Naive thymus-derived CD4-positive, alpha-beta T cell (primary cell): Measurements from ENCODE around the gene DUSP6. TPM values are rescaled to one million over a fixed set of nuclear protein-coding genes. Genes with fewer than 3 reads are reported as not detected.
"Not testable (repeated sequence)": the region's sequence is repeated elsewhere in the genome, so short reads cannot be mapped to it uniquely, and the experiment has no call there.

Source experiments
- ATAC-seq: fragments of 150-1000 bp; cut with Tn5 transposase; 2 replicates; pipeline ENCODE4 v1.10.0; 2021; ENCODE audit warnings: mild to moderate bottlenecking, moderate library complexity
- CTCF ChIA-PET: fragments of 350-600 bp; sonication (Branson Sonifier 250); formaldehyde crosslinking; loops from one replicate; lab custom pipeline; 2021; ENCODE audit warnings: antibody characterized with exemption; lab: Charles Lee
- POLR2A ChIA-PET: fragments of 350-600 bp; sonication (Branson Sonifier 250); formaldehyde crosslinking; loops from one replicate; lab custom pipeline; 2021; ENCODE audit warnings: antibody characterized with exemption, inconsistent platforms; lab: Charles Lee
- DNase-seq, 9 donors: peaks; one replicate each; pipeline versions ENCODE4 v3.0.0 to v3.0.0-alpha.2; 2020 to 2022; ENCODE audit warnings: mixed read lengths in 1 of 9
- H3K27ac ChIP-seq: one replicate; pipeline ENCODE4 v1.7.0; 2013; ENCODE audit warnings: mild to moderate bottlenecking, low read depth, low read length, moderate library complexity
- H3K27me3 ChIP-seq, 2 donors: one replicate each; pipeline ENCODE4 v1.7.0; 2013; ENCODE audit warnings: low read length in 2 of 2, mild to moderate bottlenecking in 2 of 2, moderate library complexity in 2 of 2; ENCODE audit not compliant: control insufficient read depth in 2 of 2, insufficient read depth in 2 of 2
- H3K36me3 ChIP-seq, 3 experiments: 1 replicate in 2 of 3; 2 replicates in 1 of 3; pipeline ENCODE4 v1.7.0; 2013; ENCODE audit warnings: low read length in 3 of 3, mild to moderate bottlenecking in 3 of 3, moderate library complexity in 1 of 3; ENCODE audit not compliant: insufficient read depth in 3 of 3, control insufficient read depth in 2 of 3
- H3K4me1 ChIP-seq, 2 donors: one replicate each; pipeline ENCODE4 v1.7.0; 2013; ENCODE audit warnings: low read length in 2 of 2, mild to moderate bottlenecking in 2 of 2, moderate library complexity in 1 of 2; ENCODE audit not compliant: control insufficient read depth in 2 of 2, insufficient read depth in 2 of 2
- H3K4me3 ChIP-seq: 2 replicates; pipeline ENCODE4 v1.7.0; 2013; ENCODE audit warnings: mild to moderate bottlenecking, low read length
- H3K9me3 ChIP-seq, 3 experiments: 1 replicate in 2 of 3; 2 replicates in 1 of 3; pipeline ENCODE4 v1.7.0; 2013; ENCODE audit warnings: low read length in 3 of 3; ENCODE audit not compliant: control insufficient read depth in 2 of 3
- H3K27ac Mint-ChIP-seq, 9 donors: one replicate each; pipeline ENCODE4 v1.8.0; 2020 to 2022; ENCODE audit warnings: mixed read lengths in 9 of 9, mild to moderate bottlenecking in 8 of 9, moderate library complexity in 5 of 9, inconsistent platforms in 2 of 9
- H3K27me3 Mint-ChIP-seq, 5 donors: one replicate each; pipeline ENCODE4 v1.8.0; 2021 to 2022; ENCODE audit warnings: mixed read lengths in 5 of 5, mild to moderate bottlenecking in 1 of 5
- H3K36me3 Mint-ChIP-seq, 5 donors: one replicate each; pipeline ENCODE4 v1.8.0; 2020 to 2022; ENCODE audit warnings: mixed read lengths in 5 of 5, mild to moderate bottlenecking in 3 of 5, inconsistent platforms in 1 of 5
- H3K4me1 Mint-ChIP-seq, 7 donors: one replicate each; pipeline ENCODE4 v1.8.0; 2020 to 2022; ENCODE audit warnings: mixed read lengths in 7 of 7, mild to moderate bottlenecking in 3 of 7, inconsistent platforms in 1 of 7
- H3K4me3 Mint-ChIP-seq, 10 donors: one replicate each; pipeline ENCODE4 v1.8.0; 2020 to 2022; ENCODE audit warnings: mild to moderate bottlenecking in 10 of 10, mixed read lengths in 10 of 10, moderate library complexity in 6 of 10, inconsistent platforms in 2 of 10
- H3K9me3 Mint-ChIP-seq, 11 donors: one replicate each; pipeline ENCODE4 v1.8.0; 2020 to 2022; ENCODE audit warnings: mixed read lengths in 11 of 11, mild to moderate bottlenecking in 4 of 11, inconsistent platforms in 1 of 11, moderate library complexity in 1 of 11
- intact Hi-C, 2 donors: fragments of 100-400 bp; cut with micrococcal nuclease; formaldehyde crosslinking; loops; one replicate each; pipeline ENCODE4 v1.15.1; 2023
- polyA plus RNA-seq, 2 donors: library from polyadenylated mRNA; unstranded; fragments of 300-500 nt; fragmentation: Illumina TruSeq; gene quantifications; one replicate each; pipeline ENCODE4 v1.2.3, GENCODE V29; 2021
- total RNA-seq, 6 experiments: library from RNA in 5 of 6; stranded (reverse) in 5 of 6; gene quantifications; 1 replicate in 5 of 6; 2 replicates in 1 of 6; pipeline ENCODE4 v1.2.3 and lab custom pipeline; 2021 to 2026

DUSP6 gene
- total and polyA plus RNA-seq, 7 experiments from 2014 or later, result 0.45 to 225 (median 2.8) TPM

DNA sequence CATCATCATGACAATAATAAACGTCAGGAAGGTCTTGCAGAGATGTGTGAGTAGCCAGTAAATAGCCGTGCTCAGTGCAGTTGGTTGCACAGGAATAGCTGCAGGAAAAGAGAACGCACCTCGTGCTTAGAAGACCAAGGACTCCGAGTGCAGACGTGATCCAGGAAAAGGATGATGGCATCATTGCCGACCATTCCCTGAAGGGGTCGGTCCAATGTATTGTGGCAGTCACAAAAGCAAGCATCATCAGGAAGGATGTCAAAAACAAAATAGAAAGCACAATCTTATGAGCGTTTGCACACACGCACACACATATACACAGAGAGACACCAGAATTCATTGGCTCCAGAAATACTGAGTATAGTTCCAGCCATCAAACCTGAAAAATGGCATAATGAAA lies 12.8 kb downstream of the DUSP6 start:
- Histone ChIP-seq H3K4me1 (no peaks in the 10 kb centered on the region), H3K4me3 (no peak overlapping the region), H3K36me3 (no peaks in the 10 kb centered on the region), H3K27ac (no peak overlapping the region), H3K9me3 (no peaks in the 10 kb centered on the region), H3K27me3 (no peaks in the 10 kb centered on the region)
- ATAC-seq, result no peak
- ChIA-PET POLR2A (interaction anchor here (0.6 to 0.8 kb wide), 2 partner anchors 41 to 96 kb away, joined by 3 to 4 read pairs; no protein-coding TSS in a partner anchor), CTCF (interaction anchor here (0.6 kb wide), 1 partner anchor 24 kb away, joined by 4 read pairs; no protein-coding TSS in a partner anchor)
- DNase-seq, result no peak
- H3K27me3 Mint-ChIP-seq, result no peaks in the 10 kb centered on the region
- peaks cover 0 to 26% (median under 1%) of the 10 kb centered on the region in 7 donors for H3K4me1 Mint-ChIP-seq
- H3K36me3 Mint-ChIP-seq, result peaks cover 0 to 13% (median 0%) of the 10 kb centered on the region in 5 donors
- no peak overlapping the region for H3K27ac Mint-ChIP-seq
- H3K9me3 Mint-ChIP-seq, result peaks cover 0 to 4% (median 0%) of the 10 kb centered on the region in 11 donors
- H3K4me3 Mint-ChIP-seq, result no peak overlapping the region
- intact Hi-C loops, result no loop called here

DNA sequence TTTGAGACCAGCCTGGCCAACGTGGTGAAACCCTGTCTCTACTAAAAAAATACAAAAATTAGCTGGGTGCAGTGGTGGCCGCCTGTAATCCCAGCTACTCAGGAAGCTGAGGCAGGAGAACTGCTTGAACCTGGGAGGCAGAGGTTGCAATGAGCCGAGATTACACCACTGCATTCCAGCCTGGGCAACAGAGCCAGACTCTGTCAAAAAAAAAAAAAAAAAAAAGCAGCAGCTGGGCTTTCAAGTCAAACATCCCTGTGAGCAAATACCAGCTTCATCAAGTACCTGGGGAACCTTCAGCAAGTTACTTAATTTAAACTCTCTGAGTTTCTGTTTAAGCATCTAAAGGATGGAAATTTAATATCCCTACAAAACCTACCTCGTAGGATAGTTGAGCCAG lies 15.2 kb downstream of the DUSP6 start:
- H3K4me3 ChIP-seq, H3K4me1 ChIP-seq, H3K27me3 ChIP-seq, H3K27ac Mint-ChIP-seq, intact Hi-C loops, H3K36me3 ChIP-seq, ATAC-seq, POLR2A ChIA-PET, H3K4me3 Mint-ChIP-seq, H3K27me3 Mint-ChIP-seq, H3K9me3 Mint-ChIP-seq, DNase-seq, H3K27ac ChIP-seq, H3K9me3 ChIP-seq: not testable (repeated sequence)
- H3K4me1 Mint-ChIP-seq, result peaks cover 12 to 43% (median 18%) of the 10 kb centered on the region in 7 donors
- peaks cover 0 to 13% (median 0%) of the 10 kb centered on the region in 5 donors for H3K36me3 Mint-ChIP-seq
- CTCF ChIA-PET, result interaction anchor here (1.3 kb wide), 1 partner anchor 9 kb away, joined by 3 read pairs; no protein-coding TSS in a partner anchor

DNA sequence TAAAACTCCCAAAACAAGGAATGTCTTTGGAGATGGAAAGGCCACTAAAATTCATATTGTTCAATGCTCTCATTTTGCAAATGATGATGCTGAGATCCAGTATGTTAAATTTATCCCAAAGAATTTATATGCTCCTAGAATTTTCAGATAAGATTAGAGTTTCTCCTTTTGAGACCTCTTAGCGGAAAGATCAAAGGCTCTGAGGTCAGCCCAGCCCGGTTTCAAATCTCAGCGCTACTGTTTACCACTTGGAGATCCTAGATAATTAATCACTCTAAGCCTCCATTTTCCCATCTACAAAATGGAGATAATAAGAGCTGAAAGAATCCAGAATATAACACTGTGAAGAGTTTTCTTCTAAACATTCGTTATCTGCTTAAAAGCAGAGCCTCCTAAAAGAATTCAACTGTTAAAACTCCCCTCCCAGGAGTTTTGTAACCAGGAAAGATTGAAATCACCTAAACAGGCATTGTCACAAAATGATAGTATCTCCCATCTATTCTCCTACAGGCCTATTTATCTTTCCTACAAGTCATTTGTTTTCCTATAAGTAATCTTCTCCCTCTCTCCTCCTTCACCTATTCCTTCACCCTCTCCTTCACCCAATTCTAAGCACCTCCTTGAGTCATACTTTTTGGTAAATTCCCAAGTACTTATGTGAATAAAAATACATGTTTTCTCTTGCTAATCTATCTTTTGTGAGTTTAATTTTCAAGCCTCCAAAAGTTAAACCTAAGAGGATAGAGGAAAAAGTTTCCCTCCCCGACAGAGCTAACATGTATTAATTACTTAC lies 16.7 kb downstream of the DUSP6 start:
- Histone ChIP-seq H3K36me3 (no peaks in the 10 kb centered on the region), H3K4me3 (no peak overlapping the region), H3K9me3 (no peaks in the 10 kb centered on the region), H3K27me3 (no peaks in the 10 kb centered on the region), H3K27ac (no peak overlapping the region), H3K4me1 (peaks cover 0 to 8% of the 10 kb centered on the region in 2 donors)
- Mint-ChIP-seq H3K4me1 (peaks cover 12 to 33% (median 14%) of the 10 kb centered on the region in 7 donors), H3K9me3 (peaks cover 0 to 12% (median 6%) of the 10 kb centered on the region in 11 donors), H3K27me3 (no peaks in the 10 kb centered on the region), H3K36me3 (peaks cover 0 to 13% (median 6%) of the 10 kb centered on the region in 5 donors), H3K27ac (no peak overlapping the region), H3K4me3 (no peak overlapping the region)
- ChIA-PET CTCF (interaction anchor here (1.3 kb wide), 1 partner anchor 10 kb away, joined by 3 read pairs; no protein-coding TSS in a partner anchor), POLR2A (no interaction called here)
- ATAC-seq (no peak), DNase-seq (no peak)
- intact Hi-C loops, result no loop called here

DNA sequence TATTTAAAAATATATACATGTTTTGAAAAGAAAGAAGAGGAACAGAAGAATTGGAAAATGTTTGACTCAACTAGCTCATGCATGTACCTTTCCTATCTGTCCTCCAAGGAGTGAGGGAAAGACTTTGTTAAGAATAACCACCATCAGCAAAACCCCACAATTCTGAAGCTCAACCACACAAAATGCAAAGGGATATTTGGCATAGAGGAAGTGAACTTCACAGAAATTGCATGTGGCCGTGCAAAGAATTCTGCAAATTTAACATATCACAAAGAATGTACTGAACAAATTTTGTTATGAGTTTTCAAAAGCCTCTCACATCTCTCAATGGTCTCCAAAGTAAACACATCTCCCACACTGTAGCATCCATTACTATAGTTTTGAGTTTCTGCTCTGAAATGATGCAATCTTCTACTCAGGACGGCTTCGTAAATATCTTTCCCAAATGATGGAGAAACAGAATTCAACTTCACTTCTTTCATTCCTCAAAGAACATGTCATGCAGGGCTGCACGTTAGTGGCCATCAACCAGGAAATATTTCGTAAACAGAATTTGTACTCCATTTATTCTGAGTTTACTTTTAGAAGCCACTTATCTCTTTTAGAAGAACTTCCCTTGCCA lies 17.6 kb downstream of the DUSP6 start:
- H3K27ac ChIP-seq, result no peak overlapping the region
- H3K4me1 Mint-ChIP-seq, result peaks cover 12 to 33% (median 14%) of the 10 kb centered on the region in 7 donors
- peaks cover 0 to 8% of the 10 kb centered on the region in 2 donors for H3K4me1 ChIP-seq
- ChIA-PET CTCF (no interaction called here), POLR2A (no interaction called here)
- no peak for ATAC-seq
- no peak overlapping the region for H3K4me3 Mint-ChIP-seq
- DNase-seq, result no peak
- peaks cover 0 to 16% (median 9%) of the 10 kb centered on the region in 11 donors for H3K9me3 Mint-ChIP-seq
- no peak overlapping the region for H3K27ac Mint-ChIP-seq
- H3K4me3 ChIP-seq, result no peak overlapping the region
- no peaks in the 10 kb centered on the region for H3K36me3 ChIP-seq
- intact Hi-C loops, result loop anchor here in 1 of 2 donors (1.0 to 5.0 kb wide), 3 partner anchors 12 to 52 kb away; no protein-coding TSS in a partner anchor
- no peaks in the 10 kb centered on the region for H3K27me3 ChIP-seq
- H3K36me3 Mint-ChIP-seq, result peaks cover 0 to 16% (median 8%) of the 10 kb centered on the region in 5 donors
- no peaks in the 10 kb centered on the region for H3K27me3 Mint-ChIP-seq
- H3K9me3 ChIP-seq, result no peaks in the 10 kb centered on the region

DNA sequence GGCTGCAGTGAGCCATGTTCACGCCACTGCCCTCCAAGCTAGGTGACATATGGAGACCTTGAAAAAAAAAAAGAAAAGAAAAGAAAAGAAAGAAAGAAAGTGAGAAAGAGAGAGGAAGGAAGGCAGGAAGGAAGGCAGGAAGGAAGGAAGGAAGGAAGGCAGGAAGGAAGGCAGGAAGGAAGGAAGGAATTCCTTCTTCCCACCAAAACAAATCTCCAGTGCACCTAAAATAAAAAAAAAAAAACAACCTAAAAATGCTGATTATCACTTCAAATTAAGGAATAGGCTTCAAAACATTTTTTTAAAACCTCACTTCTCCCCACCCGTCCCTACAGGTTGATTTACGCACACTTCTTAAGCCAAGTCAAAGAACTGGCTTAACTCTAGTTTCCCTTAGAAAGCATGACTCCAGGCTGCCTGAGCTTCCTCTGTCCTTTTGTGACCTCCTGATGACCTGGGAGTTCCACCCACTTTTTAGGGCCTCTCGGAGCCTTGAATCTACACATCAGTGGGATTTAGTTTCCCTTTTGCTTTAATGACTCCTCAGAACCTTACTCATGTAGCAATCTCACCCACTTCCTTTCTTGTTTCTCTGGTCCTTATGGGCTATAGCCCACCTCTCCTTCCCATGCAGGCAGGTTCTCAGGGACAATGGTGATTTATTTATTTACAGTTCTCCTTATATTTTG lies 18.6 kb downstream of the DUSP6 start:
- Mint-ChIP-seq H3K4me3 (peak overlapping the region in 8 of 10 donors; percentile 8 to 70 (median 52)), H3K27me3 (no peaks in the 10 kb centered on the region), H3K9me3 (peaks cover 0 to 16% (median 10%) of the 10 kb centered on the region in 11 donors), H3K36me3 (peaks cover 0 to 16% (median 8%) of the 10 kb centered on the region in 5 donors), H3K27ac (peak overlapping the region in 2 of 9 donors; percentile 29 to 60), H3K4me1 (peaks cover 12 to 34% (median 14%) of the 10 kb centered on the region in 7 donors)
- no peaks in the 10 kb centered on the region for H3K9me3 ChIP-seq
- DNase-seq (peak in 1 of 9 donors; percentile 12), ATAC-seq (peak; percentile 88)
- H3K4me1 ChIP-seq, result peaks cover 0 to 8% of the 10 kb centered on the region in 2 donors
- H3K36me3 ChIP-seq, result no peaks in the 10 kb centered on the region
- intact Hi-C loops, result loop anchor here in 1 of 2 donors (1.0 to 5.0 kb wide), 3 partner anchors 13 to 51 kb away; no protein-coding TSS in a partner anchor
- ChIA-PET CTCF (no interaction called here), POLR2A (no interaction called here)
- no peaks in the 10 kb centered on the region for H3K27me3 ChIP-seq
- no peak overlapping the region for H3K27ac ChIP-seq
- no peak overlapping the region for H3K4me3 ChIP-seq
